Activated CD4-positive, alpha-beta memory T cell treated with anti-CD3 and anti-CD28 coated beads, Interleukin-2, amount 10 ng/mL, durations not matched to agents 7 days and 5 days (primary cell): ENCODE results near the gene ABCB1. TPM values are rescaled to one million over a fixed set of nuclear protein-coding genes. Genes with fewer than 3 reads are reported as not detected.
A peak's percentile ranks its signal among the peaks of the same experiment; 100 is the strongest.
"Not testable (repeated sequence)": the region's sequence is repeated elsewhere in the genome, so short reads cannot be mapped to it uniquely, and the experiment has no call there.

Experiments used
- CTCF ChIA-PET: fragments of 350-600 bp; sonication (Branson Sonifier 250); formaldehyde crosslinking; loops from one replicate; lab custom pipeline; 2021; ENCODE audit warnings: antibody characterized with exemption, inconsistent platforms; lab: Charles Lee
- POLR2A ChIA-PET: fragments of 350-600 bp; sonication (Branson Sonifier 250); formaldehyde crosslinking; loops from one replicate; lab custom pipeline; 2021; ENCODE audit warnings: antibody characterized with exemption; lab: Charles Lee
- DNase-seq: peaks from one replicate; pipeline ENCODE4 v3.0.0-alpha.2; 2020
- H3K27ac Mint-ChIP-seq: one replicate; pipeline ENCODE4 v1.8.0; 2021; ENCODE audit warnings: mild to moderate bottlenecking, mixed read lengths
- H3K27me3 Mint-ChIP-seq: one replicate; pipeline ENCODE4 v1.8.0; 2021; ENCODE audit warnings: mixed read lengths
- H3K36me3 Mint-ChIP-seq: one replicate; pipeline ENCODE4 v1.8.0; 2021; ENCODE audit warnings: low read depth, mixed read lengths
- H3K4me1 Mint-ChIP-seq: one replicate; pipeline ENCODE4 v1.8.0; 2021; ENCODE audit warnings: mixed read lengths
- H3K4me3 Mint-ChIP-seq: one replicate; pipeline ENCODE4 v1.8.0; 2021; ENCODE audit warnings: mild to moderate bottlenecking, mixed read lengths
- H3K9me3 Mint-ChIP-seq: one replicate; pipeline ENCODE4 v1.8.0; 2021; ENCODE audit warnings: mixed read lengths
- total RNA-seq, 2 experiments: library from RNA; stranded (reverse); gene quantifications; one replicate each; pipeline ENCODE4 v1.2.3, GENCODE V29; 2021

ABCB1 gene
- total RNA-seq, 2 experiments from 2014 or later = 8.1 to 9.8 TPM

DNA sequence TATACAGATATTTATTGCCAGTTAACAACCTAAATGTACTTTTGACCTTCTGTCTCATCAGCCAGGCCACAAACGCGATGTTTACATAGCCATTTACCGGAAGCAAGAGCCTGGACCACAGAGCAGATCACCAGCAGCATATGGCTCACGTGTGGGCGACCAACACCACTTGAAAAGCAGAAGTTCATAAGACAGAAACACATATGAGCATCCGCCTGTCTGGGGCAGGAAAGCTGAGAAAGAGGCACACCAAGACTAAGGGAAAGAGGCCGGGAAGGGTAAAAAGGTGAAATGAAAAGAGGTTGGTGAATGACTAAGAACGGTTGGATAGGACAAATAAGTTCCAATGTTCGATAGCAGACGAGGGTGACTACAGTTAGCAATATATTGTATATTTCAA lies 1.3 kb downstream of the ABCB1 start:
- DNase-seq = peak; percentile 49
- Mint-ChIP-seq H3K36me3 (no peaks in the 10 kb centered on the region), H3K9me3 (no peaks in the 10 kb centered on the region), H3K4me1 (peaks cover 22% of the 10 kb centered on the region), H3K27ac (peak overlapping the region; percentile 3), H3K27me3 (peaks cover 39% of the 10 kb centered on the region), H3K4me3 (peak overlapping the region; percentile 63)
- ChIA-PET POLR2A (interaction anchor here (0.8 to 1.5 kb wide), 4 partner anchors 8 to 380 kb away, joined by 4 to 6 read pairs (median 4); partner anchors contain the start of genes RUNDC3B and TMEM243), CTCF (interaction anchor here (1.1 kb wide), 1 partner anchor 30 kb away, joined by 3 read pairs; no protein-coding TSS in a partner anchor)

DNA sequence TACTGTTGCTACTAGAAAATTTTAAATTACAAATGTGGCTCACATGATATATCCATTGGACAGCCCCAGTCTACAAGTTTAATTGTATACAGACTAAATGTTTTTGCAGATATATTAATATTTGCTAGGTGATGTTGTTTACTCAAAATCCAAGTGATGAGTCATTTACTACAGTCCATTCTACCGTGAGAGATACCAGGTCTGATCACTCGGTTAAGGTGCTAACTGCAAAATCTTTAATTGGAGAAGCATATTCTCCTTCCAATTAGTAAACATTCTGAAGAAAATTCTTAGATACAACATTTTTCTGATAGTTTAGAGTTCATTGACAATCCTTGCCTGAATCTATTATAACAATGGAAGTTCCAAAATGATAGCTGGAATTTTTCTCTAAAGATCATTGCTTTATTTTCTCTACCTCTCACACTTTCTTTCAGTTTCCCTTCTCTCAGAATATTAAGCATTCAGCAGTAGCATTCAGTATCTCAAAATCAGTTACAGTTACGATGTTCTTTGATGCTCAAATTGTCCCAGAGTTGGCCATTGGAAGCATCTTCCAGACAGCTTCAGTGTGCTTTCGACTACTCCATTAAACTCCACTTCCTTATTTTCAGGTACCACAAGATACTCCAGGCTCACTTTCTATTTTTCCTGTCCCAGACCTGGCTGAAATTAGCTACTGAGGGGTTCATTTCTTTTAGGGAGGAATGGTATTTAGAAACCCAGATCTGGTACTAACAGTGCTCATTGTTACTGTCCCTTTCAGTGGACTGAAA lies 2.3 kb downstream of the ABCB1 start:
- CTCF ChIA-PET = no interaction called here
- POLR2A ChIA-PET = interaction anchor here (1.2 kb wide), 1 partner anchor 12 kb away, joined by 4 read pairs; no protein-coding TSS in a partner anchor
- no peak for DNase-seq
- no peaks in the 10 kb centered on the region for H3K36me3 Mint-ChIP-seq
- peak overlapping the region; percentile 59 for H3K4me3 Mint-ChIP-seq
- H3K4me1 Mint-ChIP-seq = peaks cover 22% of the 10 kb centered on the region
- H3K27me3 Mint-ChIP-seq = peaks cover 38% of the 10 kb centered on the region
- peak overlapping the region; percentile 30 for H3K27ac Mint-ChIP-seq
- H3K9me3 Mint-ChIP-seq = no peaks in the 10 kb centered on the region

DNA sequence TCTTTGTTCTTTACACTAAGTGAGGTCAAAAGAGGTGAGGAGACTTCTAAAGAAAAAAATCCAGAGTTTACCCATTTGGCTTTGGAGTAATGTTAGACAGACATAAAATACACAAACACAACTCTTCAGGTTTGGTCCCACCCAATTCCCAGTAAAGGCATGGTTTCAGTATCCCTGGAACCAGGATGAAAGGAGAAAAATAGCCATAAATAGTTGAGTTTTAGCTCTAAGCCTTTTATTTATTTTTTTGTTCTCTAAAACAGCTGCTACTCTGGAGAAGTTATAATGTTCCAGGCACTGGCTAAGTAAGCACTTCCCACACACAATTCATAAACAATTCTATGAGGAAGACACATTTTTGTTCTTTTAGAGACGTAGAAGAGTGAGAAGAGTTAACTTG lies 4.0 kb downstream of the ABCB1 start:
- Mint-ChIP-seq H3K4me1 (peaks cover 22% of the 10 kb centered on the region), H3K27me3 (peaks cover 29% of the 10 kb centered on the region), H3K4me3 (no peak overlapping the region), H3K36me3 (no peaks in the 10 kb centered on the region), H3K27ac (no peak overlapping the region), H3K9me3 (no peaks in the 10 kb centered on the region)
- ChIA-PET POLR2A (no interaction called here), CTCF (no interaction called here)
- DNase-seq = no peak

DNA sequence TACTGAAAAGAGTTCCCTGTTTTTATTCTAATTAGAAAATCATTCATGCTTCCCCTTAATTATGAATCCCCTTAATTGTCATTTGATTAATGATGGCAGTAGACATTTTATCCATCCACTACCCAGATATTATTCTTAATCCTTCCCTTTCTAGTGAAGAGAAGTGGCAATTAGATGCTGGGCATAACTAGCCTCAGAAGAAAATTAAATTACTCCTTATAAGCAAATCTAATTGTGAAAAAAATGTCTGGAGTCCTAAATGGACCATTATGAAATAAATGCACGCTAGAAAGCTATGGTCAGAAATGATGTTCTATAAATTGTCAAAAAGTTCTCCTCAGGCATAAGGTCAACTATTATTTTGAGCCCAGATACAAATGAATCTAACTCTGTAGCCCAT lies 4.5 kb downstream of the ABCB1 start:
- Mint-ChIP-seq H3K27ac (no peak overlapping the region), H3K4me1 (peaks cover 22% of the 10 kb centered on the region), H3K36me3 (no peaks in the 10 kb centered on the region), H3K27me3 (peaks cover 26% of the 10 kb centered on the region), H3K9me3 (no peaks in the 10 kb centered on the region), H3K4me3 (no peak overlapping the region)
- ChIA-PET POLR2A (no interaction called here), CTCF (no interaction called here)
- no peak for DNase-seq

DNA sequence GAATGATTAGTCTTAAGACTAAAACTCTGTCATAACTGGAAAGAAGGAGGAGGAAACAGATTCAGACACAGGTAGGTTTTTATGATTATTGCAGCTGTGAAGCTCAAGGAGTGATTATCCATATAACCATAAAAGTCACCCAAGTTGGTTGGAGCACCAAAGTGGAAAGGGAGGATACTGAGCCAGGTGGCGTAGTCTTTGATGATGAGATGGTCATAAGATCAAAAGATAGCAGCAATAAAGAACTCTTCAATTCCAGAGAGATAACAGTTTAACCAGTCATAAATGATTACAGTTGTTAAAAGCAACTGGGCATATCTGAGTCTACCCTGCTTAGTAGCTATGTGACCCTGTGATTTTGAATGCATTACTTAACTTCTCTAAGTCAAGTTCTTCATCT lies 8.4 kb downstream of the ABCB1 start:
- CTCF ChIA-PET = interaction anchor here (1.2 kb wide), 1 partner anchor 9 kb away, joined by 3 read pairs; the partner anchor contains the start of gene ABCB1
- Mint-ChIP-seq H3K27me3 (peaks cover 7% of the 10 kb centered on the region), H3K9me3 (no peaks in the 10 kb centered on the region), H3K4me3 (no peak overlapping the region), H3K36me3 (no peaks in the 10 kb centered on the region), H3K4me1 (no peaks in the 10 kb centered on the region), H3K27ac (no peak overlapping the region)
- POLR2A ChIA-PET = interaction anchor here (1.3 kb wide), 1 partner anchor 7 kb away, joined by 4 read pairs; no protein-coding TSS in a partner anchor
- no peak for DNase-seq

DNA sequence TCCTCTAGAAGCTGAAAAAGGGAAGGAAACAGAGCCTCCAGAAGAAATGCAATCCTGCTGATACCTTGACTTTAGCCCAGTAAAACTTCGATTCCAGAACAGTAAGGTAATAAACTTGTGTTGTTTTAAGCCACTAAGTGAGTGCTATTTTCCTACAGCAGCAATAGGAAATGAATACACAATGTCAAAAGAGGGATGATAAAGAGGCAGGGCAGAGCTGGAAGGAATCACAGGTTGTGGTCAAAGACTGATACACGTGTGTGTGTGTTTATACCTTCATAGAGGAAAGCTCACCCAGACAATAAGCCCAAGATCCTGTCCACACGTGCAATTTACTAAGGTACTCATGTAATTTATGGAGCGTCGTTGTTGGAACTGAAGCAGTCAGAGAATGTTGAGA lies 9.5 kb downstream of the ABCB1 start:
- H3K4me1 Mint-ChIP-seq = peaks cover 6% of the 10 kb centered on the region
- no peak for DNase-seq
- no peak overlapping the region for H3K27ac Mint-ChIP-seq
- H3K36me3 Mint-ChIP-seq = no peaks in the 10 kb centered on the region
- H3K4me3 Mint-ChIP-seq = no peak overlapping the region
- ChIA-PET POLR2A (interaction anchor here (1.3 kb wide), 1 partner anchor 9 kb away, joined by 4 read pairs; no protein-coding TSS in a partner anchor), CTCF (no interaction called here)
- H3K9me3 Mint-ChIP-seq = no peaks in the 10 kb centered on the region
- H3K27me3 Mint-ChIP-seq = peaks cover 4% of the 10 kb centered on the region

DNA sequence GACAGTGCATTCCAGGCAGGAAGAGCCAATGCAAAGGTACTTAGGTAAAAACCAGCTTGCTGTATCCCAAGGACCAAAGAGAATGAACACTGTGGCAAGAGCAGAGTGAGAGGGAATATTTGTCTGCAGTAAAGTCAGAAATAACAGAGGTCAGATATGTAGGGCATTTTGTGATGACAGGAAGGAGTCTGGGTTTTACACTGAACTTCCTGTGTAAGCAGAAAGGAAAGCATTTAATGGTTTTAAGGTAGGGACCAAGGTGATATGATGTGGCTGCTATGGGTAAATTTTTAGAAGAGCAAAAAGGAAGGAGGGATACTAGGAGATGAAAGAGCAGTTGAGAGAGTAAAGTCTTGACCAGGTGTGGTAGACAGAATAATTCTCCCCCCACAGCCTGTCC lies 10.1 kb downstream of the ABCB1 start:
- CTCF ChIA-PET = no interaction called here
- no peak for DNase-seq
- Mint-ChIP-seq H3K9me3 (no peaks in the 10 kb centered on the region), H3K4me3 (no peak overlapping the region), H3K4me1 (peaks cover 9% of the 10 kb centered on the region), H3K36me3 (no peaks in the 10 kb centered on the region), H3K27me3 (no peaks in the 10 kb centered on the region), H3K27ac (no peak overlapping the region)
- POLR2A ChIA-PET = no interaction called here

DNA sequence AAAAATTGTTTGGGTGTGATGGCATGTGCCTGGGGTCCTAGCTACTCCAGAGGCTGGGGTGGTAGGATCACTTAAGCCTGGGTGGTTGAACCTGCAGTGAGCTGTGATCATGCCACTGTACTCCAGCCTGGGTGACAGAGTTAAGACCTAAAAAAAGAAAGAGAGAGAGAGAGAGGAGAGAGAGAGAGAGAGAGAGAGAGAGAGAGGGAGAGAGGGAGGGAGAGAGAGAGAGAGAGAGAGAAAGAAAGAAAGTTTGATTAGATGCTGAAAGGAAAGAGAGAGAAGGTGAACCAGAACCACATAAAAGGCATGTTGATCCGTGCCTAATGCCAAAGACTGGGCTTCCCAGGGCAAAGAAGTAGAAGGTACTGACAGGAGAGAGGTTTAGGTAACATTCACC lies 11.1 kb downstream of the ABCB1 start:
- no peaks in the 10 kb centered on the region for H3K9me3 Mint-ChIP-seq
- ChIA-PET POLR2A (no interaction called here), CTCF (no interaction called here)
- no peak for DNase-seq
- peaks cover 9% of the 10 kb centered on the region for H3K4me1 Mint-ChIP-seq
- H3K27me3 Mint-ChIP-seq = no peaks in the 10 kb centered on the region
- H3K27ac Mint-ChIP-seq = no peak overlapping the region
- H3K36me3 Mint-ChIP-seq = peaks cover 5% of the 10 kb centered on the region
- no peak overlapping the region for H3K4me3 Mint-ChIP-seq

DNA sequence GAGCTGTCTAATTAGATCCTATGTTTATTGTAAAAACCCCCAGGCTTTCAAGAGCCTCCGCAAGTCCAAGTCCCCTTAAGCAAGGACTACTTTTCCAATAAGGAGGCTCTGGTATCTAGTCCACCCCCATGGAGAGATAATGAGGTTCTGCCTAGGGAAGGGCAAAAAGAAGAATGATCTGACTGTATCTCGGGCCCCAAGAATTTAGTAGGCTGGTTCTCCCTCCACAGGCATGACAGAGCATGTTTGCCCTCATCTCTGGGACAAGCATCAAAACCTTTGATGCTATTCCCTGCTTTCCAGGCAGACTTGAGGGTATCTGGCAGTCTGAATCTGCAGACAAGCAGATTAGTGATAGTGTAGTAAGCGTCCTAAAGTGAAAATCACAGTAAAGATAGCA lies 19.0 kb downstream of the ABCB1 start:
- H3K9me3 Mint-ChIP-seq = no peaks in the 10 kb centered on the region

DNA sequence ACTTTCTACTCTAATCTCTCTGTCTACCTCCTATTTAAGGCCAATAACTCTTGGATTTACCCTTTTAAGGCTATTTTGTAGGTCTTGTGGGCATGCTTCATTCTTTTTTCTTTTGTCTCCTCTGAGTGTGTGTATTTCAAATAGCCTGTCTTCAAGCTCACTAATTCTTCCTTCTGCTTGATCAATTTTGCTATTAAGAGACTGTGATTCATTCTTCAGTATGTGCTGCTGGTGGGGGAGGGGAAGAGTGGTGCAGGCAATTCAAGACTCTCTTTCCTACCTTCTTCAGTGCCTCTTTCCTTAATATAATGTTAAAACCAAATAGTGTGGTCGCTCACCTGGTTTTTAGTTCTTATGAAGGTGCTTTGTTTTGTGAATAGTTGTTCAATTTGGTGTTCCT lies 20.0 kb downstream of the ABCB1 start:
- CTCF ChIA-PET = no interaction called here
- POLR2A ChIA-PET = no interaction called here
- Mint-ChIP-seq H3K9me3 (no peaks in the 10 kb centered on the region), H3K36me3 (peaks cover 6% of the 10 kb centered on the region), H3K4me1 (no peaks in the 10 kb centered on the region), H3K4me3 (no peak overlapping the region), H3K27ac (no peak overlapping the region), H3K27me3 (no peaks in the 10 kb centered on the region)
- DNase-seq = no peak

More for the DNA sequence above, 19.0 kb downstream of the ABCB1 start:
- no peak for DNase-seq
- POLR2A ChIA-PET = no interaction called here
- CTCF ChIA-PET = no interaction called here
- no peak overlapping the region for H3K27ac Mint-ChIP-seq
- H3K4me3 Mint-ChIP-seq = no peak overlapping the region
- H3K4me1 Mint-ChIP-seq = peaks cover 7% of the 10 kb centered on the region
- no peaks in the 10 kb centered on the region for H3K27me3 Mint-ChIP-seq
- H3K36me3 Mint-ChIP-seq = peaks cover 6% of the 10 kb centered on the region

DNA sequence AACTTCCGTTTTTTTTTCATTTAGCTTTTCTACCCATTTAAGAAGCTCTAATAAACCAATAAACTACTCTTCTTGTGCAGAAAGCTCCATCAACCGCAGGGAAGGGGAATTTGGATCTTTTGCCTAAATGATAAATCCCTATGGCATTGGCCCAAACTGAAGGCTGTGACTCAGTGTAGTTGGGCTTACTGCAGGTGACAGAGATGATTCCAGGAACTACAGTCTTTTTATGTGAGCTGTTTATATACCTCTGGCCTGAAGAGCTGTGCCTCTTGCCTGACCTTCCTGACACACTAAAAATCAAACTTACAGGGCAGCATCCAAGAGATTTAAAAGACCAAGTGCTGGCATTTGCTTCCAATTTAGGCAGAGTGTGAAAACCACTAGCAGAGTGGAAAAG lies 25.2 kb downstream of the ABCB1 start:
- Mint-ChIP-seq H3K27me3 (no peaks in the 10 kb centered on the region), H3K36me3 (peaks cover 2% of the 10 kb centered on the region), H3K4me3 (no peak overlapping the region), H3K27ac (no peak overlapping the region), H3K4me1 (no peaks in the 10 kb centered on the region), H3K9me3 (no peaks in the 10 kb centered on the region)
- ChIA-PET POLR2A (no interaction called here), CTCF (interaction anchor here (0.5 kb wide), 1 partner anchor 64 kb away, joined by 4 read pairs; no protein-coding TSS in a partner anchor)
- no peak for DNase-seq

DNA sequence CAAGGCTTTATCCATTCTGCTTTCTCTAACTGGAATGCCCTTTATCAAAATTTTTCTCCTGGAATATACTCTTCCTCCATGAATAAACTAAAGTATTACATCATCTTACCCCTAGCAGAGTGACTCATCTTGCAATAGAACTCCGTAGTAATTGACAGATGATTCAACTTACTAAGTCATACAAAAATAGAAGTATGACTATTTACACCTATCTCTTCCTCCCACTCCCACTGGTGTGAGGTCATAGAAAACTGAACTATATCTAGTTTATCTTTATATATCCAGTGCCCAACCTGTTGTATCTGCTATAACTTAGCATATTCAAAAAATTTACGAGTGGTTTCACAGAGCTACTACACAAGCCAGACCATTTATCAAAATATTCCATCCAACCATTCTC lies 26.1 kb downstream of the ABCB1 start:
- ChIA-PET CTCF (no interaction called here), POLR2A (no interaction called here)
- Mint-ChIP-seq H3K4me3 (no peak overlapping the region), H3K27ac (no peak overlapping the region), H3K27me3 (no peaks in the 10 kb centered on the region), H3K4me1 (no peaks in the 10 kb centered on the region), H3K9me3 (no peaks in the 10 kb centered on the region), H3K36me3 (peaks cover 2% of the 10 kb centered on the region)
- no peak for DNase-seq

DNA sequence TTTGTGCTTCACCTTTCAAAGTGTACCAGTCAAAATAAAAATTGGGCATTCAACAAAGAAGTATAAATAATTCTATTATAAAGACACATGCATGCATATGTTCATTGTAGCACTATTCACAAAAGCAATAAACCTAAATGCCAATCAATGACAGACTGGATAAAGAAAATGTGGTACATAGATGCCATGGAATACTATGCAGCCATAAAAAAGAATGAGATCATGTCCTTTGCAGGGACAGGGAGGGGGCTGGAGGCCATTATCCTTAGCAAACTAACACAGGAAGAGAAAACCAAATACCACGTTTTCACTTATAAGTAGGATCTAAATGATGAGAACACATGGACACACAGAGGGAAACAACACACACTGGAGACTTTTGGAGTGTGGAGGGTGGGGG lies 28.2 kb downstream of the ABCB1 start:
- H3K4me3 Mint-ChIP-seq, POLR2A ChIA-PET, CTCF ChIA-PET, H3K36me3 Mint-ChIP-seq, H3K9me3 Mint-ChIP-seq, H3K27me3 Mint-ChIP-seq, H3K27ac Mint-ChIP-seq, H3K4me1 Mint-ChIP-seq, DNase-seq: not testable (repeated sequence)

DNA sequence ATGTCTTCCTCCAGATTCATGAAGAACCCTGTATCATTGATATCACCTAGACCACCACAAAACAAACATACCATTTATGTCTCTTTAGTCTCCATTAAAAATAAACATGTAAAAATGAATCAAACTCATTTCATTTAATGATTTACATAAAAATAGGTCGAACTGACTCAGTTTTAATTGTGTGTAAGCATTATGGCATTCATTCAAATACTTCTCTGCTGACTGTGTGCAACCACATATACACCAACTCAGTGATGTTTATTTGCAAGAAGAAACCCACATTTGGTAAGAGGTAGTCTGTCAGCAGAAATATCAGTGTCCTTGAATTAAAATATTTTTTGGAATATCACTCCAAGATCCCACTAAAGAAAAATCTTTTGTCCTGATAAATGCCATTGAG lies 30.5 kb downstream of the ABCB1 start:
- no peaks in the 10 kb centered on the region for H3K4me1 Mint-ChIP-seq
- peaks cover 2% of the 10 kb centered on the region for H3K36me3 Mint-ChIP-seq
- H3K4me3 Mint-ChIP-seq = no peak overlapping the region
- H3K27me3 Mint-ChIP-seq = no peaks in the 10 kb centered on the region
- ChIA-PET POLR2A (no interaction called here), CTCF (no interaction called here)
- no peak overlapping the region for H3K27ac Mint-ChIP-seq
- no peak for DNase-seq
- H3K9me3 Mint-ChIP-seq = no peaks in the 10 kb centered on the region
